ENCODE data around the gene NMNAT3.

Gene NMNAT3

DNA sequence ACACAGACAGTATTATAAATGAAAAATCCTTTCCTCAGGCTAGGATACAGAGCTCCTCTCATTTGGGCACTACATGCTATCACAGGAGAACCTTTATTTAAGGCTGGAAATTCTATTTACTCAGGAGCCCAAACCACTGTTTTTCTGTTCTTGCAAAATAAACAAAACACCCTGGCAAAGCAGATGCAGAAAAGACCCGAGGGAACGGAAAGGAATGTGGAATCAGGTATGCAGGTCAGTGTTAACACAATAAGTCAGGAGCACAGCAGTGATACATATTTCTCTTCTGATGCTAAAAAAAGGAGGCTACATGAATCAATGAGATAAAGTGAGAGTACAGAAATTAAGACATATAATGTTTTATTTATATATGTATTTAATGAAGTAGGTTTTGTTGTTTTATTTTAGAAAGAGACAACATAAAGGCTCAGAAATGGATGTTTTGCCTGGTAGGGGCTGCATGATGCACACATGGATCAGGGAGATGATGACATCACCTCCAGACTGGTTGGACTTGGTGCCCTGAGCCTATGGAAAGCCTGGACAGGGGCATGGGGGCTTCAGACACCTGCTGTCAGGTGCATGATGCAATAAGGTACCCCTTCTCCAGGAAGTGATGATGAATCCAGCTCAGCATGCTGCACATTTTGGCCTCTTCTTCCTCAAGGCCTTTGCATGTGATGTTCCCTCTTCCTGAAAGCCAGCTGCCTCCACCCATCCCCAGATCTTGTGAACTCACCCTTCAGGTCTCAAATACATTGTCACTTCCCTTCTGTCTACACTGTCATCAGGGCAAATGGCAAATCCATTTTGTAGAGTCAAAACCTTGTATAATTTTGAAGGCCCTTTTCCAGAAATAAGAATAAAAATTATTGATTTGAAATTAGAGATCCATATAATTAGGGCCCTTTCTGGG is 119.2 kb downstream of the NMNAT3 start:
- Histone ChIP-seq H3K4me2 (ENCODE audit: low read length) (no peak overlapping the region), H3K27ac (ENCODE audit: low read length) (no peak overlapping the region), H3K9ac (ENCODE audit: low read length) (no peak overlapping the region), H3K79me2 (ENCODE audit: low read length) (no peaks in the 10 kb centered on the region), H3K27me3 (ENCODE audit: low read depth, low read length) (peaks cover 8% of the 10 kb centered on the region), H2AFZ (ENCODE audit: low read depth, low read length) (no peak overlapping the region), H3K4me1 (ENCODE audit: low read length) (no peaks in the 10 kb centered on the region), H3K9me3 (ENCODE audit: insufficient read depth, low read length) (no peaks in the 10 kb centered on the region), H3K36me3 (replicated peaks; ENCODE audit: low read depth, low read length) (no peaks in the 10 kb centered on the region), H4K20me1 (ENCODE audit: insufficient read depth, low read length) (no peaks in the 10 kb centered on the region), H3K4me3 (ENCODE audit: low read length) (no peak overlapping the region)
- TF ChIP-seq, protein P1, sequence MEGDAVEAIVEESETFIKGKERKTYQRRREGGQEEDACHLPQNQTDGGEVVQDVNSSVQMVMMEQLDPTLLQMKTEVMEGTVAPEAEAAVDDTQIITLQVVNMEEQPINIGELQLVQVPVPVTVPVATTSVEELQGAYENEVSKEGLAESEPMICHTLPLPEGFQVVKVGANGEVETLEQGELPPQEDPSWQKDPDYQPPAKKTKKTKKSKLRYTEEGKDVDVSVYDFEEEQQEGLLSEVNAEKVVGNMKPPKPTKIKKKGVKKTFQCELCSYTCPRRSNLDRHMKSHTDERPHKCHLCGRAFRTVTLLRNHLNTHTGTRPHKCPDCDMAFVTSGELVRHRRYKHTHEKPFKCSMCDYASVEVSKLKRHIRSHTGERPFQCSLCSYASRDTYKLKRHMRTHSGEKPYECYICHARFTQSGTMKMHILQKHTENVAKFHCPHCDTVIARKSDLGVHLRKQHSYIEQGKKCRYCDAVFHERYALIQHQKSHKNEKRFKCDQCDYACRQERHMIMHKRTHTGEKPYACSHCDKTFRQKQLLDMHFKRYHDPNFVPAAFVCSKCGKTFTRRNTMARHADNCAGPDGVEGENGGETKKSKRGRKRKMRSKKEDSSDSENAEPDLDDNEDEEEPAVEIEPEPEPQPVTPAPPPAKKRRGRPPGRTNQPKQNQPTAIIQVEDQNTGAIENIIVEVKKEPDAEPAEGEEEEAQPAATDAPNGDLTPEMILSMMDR (IDR thresholded peaks at IDR 0.05; ENCODE audit: low read depth, low read length), result no peak
- TF ChIP-seq EZH2phosphoT487 (IDR thresholded peaks at IDR 0.05; ENCODE audit: low read depth), result no peak

DNA sequence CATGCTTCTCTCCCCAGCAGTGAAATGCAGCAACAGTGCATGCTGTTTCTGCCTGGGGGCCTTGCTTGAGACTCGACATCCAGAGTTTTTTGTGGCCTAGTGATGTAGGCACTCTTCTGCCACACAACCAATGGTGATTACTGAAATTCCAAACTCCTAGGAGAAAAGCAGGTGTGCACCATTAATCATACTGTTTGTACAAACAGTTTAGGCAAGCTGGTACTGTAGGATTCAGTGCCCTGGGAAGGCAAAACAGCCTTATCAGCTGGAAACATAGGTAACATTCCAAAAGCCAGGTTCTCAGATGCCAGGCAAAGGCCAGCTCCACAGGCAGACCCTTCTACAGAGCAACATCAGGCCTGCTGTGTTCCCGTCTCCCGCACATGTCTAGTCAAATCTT is 120.7 kb downstream of the NMNAT3 start:
- TF ChIP-seq, protein P1 (IDR thresholded peaks at IDR 0.05; ENCODE audit: low read depth, low read length), result no peak
- TF ChIP-seq EZH2phosphoT487 (IDR thresholded peaks at IDR 0.05; ENCODE audit: low read depth), result no peak
- H3K9me3 ChIP-seq (ENCODE audit: insufficient read depth, low read length), result no peaks in the 10 kb centered on the region
- no peaks in the 10 kb centered on the region for H4K20me1 ChIP-seq (ENCODE audit: insufficient read depth, low read length)

DNA sequence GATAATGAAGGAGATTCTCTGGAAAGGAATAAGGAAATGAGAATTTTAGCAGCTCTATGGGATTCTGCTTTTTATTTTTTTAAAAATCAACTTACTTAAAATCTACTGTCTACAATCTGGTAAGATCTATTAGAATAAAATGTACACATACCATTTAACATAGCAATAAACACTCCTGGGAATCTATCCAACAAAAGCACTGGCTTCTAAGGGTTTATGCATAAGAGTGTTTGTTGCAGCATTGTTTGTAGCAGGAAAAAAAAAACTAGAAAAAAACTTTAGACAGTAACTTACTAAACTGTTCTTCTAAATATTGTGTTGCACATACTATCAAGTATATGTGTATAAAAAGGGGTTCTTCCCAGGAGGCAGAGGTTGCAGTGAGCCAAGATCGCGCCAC is 122.5 kb downstream of the NMNAT3 start:
- Histone ChIP-seq H3K9ac (ENCODE audit: low read length) (no peak overlapping the region), H2AFZ (ENCODE audit: low read depth, low read length) (no peak overlapping the region), H3K27ac (ENCODE audit: low read length) (no peak overlapping the region), H3K9me3 (ENCODE audit: insufficient read depth, low read length) (no peaks in the 10 kb centered on the region), H3K27me3 (ENCODE audit: low read depth, low read length) (peaks cover 4% of the 10 kb centered on the region), H3K4me2 (ENCODE audit: low read length) (no peak overlapping the region), H3K4me1 (ENCODE audit: low read length) (no peaks in the 10 kb centered on the region), H3K79me2 (ENCODE audit: low read length) (no peaks in the 10 kb centered on the region), H3K4me3 (ENCODE audit: low read length) (no peak overlapping the region), H4K20me1 (ENCODE audit: insufficient read depth, low read length) (no peaks in the 10 kb centered on the region), H3K36me3 (replicated peaks; ENCODE audit: low read depth, low read length) (no peaks in the 10 kb centered on the region)
- TF ChIP-seq, protein P1 (IDR thresholded peaks at IDR 0.05; ENCODE audit: low read depth, low read length), result no peak
- TF ChIP-seq EZH2phosphoT487 (IDR thresholded peaks at IDR 0.05; ENCODE audit: low read depth), result no peak

More for the DNA sequence above, 120.7 kb downstream of the NMNAT3 start:
- Histone ChIP-seq H2AFZ (ENCODE audit: low read depth, low read length) (no peak overlapping the region), H3K36me3 (replicated peaks; ENCODE audit: low read depth, low read length) (no peaks in the 10 kb centered on the region), H3K27ac (ENCODE audit: low read length) (no peak overlapping the region), H3K9ac (ENCODE audit: low read length) (no peak overlapping the region), H3K4me3 (ENCODE audit: low read length) (no peak overlapping the region), H3K4me2 (ENCODE audit: low read length) (no peak overlapping the region), H3K4me1 (ENCODE audit: low read length) (no peaks in the 10 kb centered on the region), H3K27me3 (ENCODE audit: low read depth, low read length) (peaks cover 8% of the 10 kb centered on the region), H3K79me2 (ENCODE audit: low read length) (no peaks in the 10 kb centered on the region)

DNA sequence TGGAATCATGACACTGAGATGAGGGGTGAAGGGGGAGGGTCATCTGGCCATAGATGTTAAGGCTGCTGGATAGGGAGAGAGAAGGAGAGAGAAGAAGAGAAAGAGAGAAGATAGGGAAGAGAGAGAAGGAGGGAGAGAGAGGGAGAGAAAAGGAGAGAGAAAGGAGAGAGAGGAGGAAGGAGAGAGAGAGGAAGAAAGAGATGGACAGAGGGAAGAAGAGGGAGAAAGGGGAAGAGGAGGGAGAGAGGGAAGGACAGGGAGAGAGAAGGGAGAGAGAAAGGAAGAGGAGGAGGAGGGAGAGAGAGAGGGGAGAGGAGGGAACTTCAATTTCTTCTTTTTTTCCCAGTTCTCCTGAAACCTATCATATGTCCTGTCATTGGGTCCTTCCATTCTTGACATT is 123.1 kb downstream of the NMNAT3 start:
- no peak overlapping the region for H3K27ac ChIP-seq (ENCODE audit: low read length)
- no peak overlapping the region for H3K9ac ChIP-seq (ENCODE audit: low read length)
- H3K9me3 ChIP-seq (ENCODE audit: insufficient read depth, low read length), result no peaks in the 10 kb centered on the region
- no peak for TF ChIP-seq EZH2phosphoT487 (IDR thresholded peaks at IDR 0.05; ENCODE audit: low read depth)
- TF ChIP-seq, protein P1 (IDR thresholded peaks at IDR 0.05; ENCODE audit: low read depth, low read length), result no peak
- no peak overlapping the region for H3K4me3 ChIP-seq (ENCODE audit: low read length)
- no peak overlapping the region for H3K4me2 ChIP-seq (ENCODE audit: low read length)
- no peaks in the 10 kb centered on the region for H3K79me2 ChIP-seq (ENCODE audit: low read length)
- no peaks in the 10 kb centered on the region for H3K4me1 ChIP-seq (ENCODE audit: low read length)
- peaks cover 4% of the 10 kb centered on the region for H3K27me3 ChIP-seq (ENCODE audit: low read depth, low read length)
- no peak overlapping the region for H2AFZ ChIP-seq (ENCODE audit: low read depth, low read length)
- H4K20me1 ChIP-seq (ENCODE audit: insufficient read depth, low read length), result no peaks in the 10 kb centered on the region
- no peaks in the 10 kb centered on the region for H3K36me3 ChIP-seq (replicated peaks; ENCODE audit: low read depth, low read length)

Measured in OCI-LY3 (cell line).